Measurements from ENCODE around the gene RNF121. TPM values are rescaled to one million over a fixed set of nuclear protein-coding genes. Genes with fewer than 3 reads are reported as not detected.

RNF121 gene
- total and polyA plus RNA-seq, 12 donors: 13.3 to 49.3 (median 31.3) TPM

GRCh38 chr11:72010529-72011233 lies 81.8 kb downstream of the RNF121 start:
- Histone ChIP-seq H3K27ac (peak overlapping the region in 2 of 5 donors; percentile 12 to 58), H3K4me3 (no peak overlapping the region), H3K36me3 (replicated peaks in 1 of 2) (peaks cover 0 to 100% of the 10 kb centered on the region in 2 donors), H3K4me1 (replicated peaks in 1 of 2) (peaks cover 21% of the 10 kb centered on the region in 2 donors), H3K27me3 (no peaks in the 10 kb centered on the region), H3K9me3 (replicated peaks in 1 of 3) (no peaks in the 10 kb centered on the region)
- no peak for TF ChIP-seq CTCF (IDR thresholded peaks at IDR 0.05)
- no peak for TF ChIP-seq POLR2A (IDR thresholded peaks at IDR 0.05)
- peak in 3 of 7 donors; percentile 27 to 67 (median 34) for DNase-seq
- 77 to 82% (median 79%) methylated on average over 10 of the region's 10 CpGs for WGBS, 4 donors
- intact Hi-C loops (cut with DNase I): loop anchor here in 1 of 2 donors (10.0 kb wide), 1 partner anchor 224 kb away; no protein-coding TSS in a partner anchor

DNA sequence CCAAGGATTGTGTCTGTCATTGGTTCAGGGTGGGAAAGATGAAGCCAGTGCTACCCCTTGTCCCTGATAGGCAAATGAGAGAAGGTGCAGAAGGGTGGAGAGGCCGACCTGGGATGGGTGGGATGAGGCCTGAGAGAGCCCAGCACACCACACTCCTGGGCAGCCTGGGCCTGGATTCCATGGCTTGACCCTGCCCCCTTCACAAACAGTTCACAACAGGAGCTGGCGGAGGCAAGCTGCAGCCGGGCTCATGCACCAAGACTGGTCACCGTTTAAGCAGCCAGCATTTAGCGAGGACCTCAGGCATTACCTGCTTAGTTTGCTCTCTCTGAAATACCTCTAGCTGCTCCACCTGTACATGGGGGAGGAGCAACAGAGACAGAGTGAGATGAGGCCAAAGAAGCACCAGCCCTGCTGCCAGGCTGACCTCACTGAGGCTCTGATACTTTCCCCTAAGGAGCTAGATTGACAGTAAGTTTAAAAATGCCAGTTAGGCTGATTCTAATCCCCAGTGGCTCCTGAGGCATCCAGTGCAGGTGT lies 83.3 kb downstream of the RNF121 start:
- Histone ChIP-seq H3K9me3 (replicated peaks in 1 of 3) (no peaks in the 10 kb centered on the region), H3K27ac (peak overlapping the region in 3 of 5 donors; percentile 31 to 75 (median 58)), H3K4me3 (no peak overlapping the region), H3K4me1 (replicated peaks in 1 of 2) (peaks cover 21% of the 10 kb centered on the region in 2 donors), H3K27me3 (no peaks in the 10 kb centered on the region), H3K36me3 (replicated peaks in 1 of 2) (peaks cover 0 to 100% of the 10 kb centered on the region in 2 donors)
- intact Hi-C loops (cut with DNase I): loop anchor here in 1 of 2 donors (10.0 kb wide), 1 partner anchor 223 kb away; no protein-coding TSS in a partner anchor
- 67 to 81% (median 75%) methylated on average over 1 to 5 of the region's 5 CpGs for WGBS, 4 donors
- DNase-seq: peak in 1 of 7 donors; percentile 51
- TF ChIP-seq POLR2A (IDR thresholded peaks at IDR 0.05): no peak
- TF ChIP-seq CTCF (IDR thresholded peaks at IDR 0.05): no peak

- WGBS, 4 donors: 35 to 56% (median 43%) methylated on average over 19 to 33 of the region's 33 CpGs
- Histone ChIP-seq H3K27me3 (no peaks in the 10 kb centered on the region), H3K36me3 (replicated peaks in 1 of 2) (peaks cover 0 to 100% of the 10 kb centered on the region in 2 donors), H3K9me3 (replicated peaks in 1 of 3) (no peaks in the 10 kb centered on the region), H3K4me3 (no peak overlapping the region), H3K4me1 (replicated peaks in 1 of 2) (peaks cover 21% of the 10 kb centered on the region in 2 donors), H3K27ac (peak overlapping the region in 4 of 5 donors; percentile 21 to 75 (median 52))
- peak; percentile 62 to 85 (median 82) for DNase-seq
- peak in 1 of 2 donors; percentile 14 for TF ChIP-seq POLR2A (IDR thresholded peaks at IDR 0.05)
- TF ChIP-seq CTCF (IDR thresholded peaks at IDR 0.05): peak in 3 of 6 experiments; percentile 10 to 19 (median 18)
- intact Hi-C loops (cut with DNase I): loop anchor here in 1 of 2 donors (10.0 kb wide), 1 partner anchor 222 kb away; no protein-coding TSS in a partner anchor
Observed at GRCh38 chr11:72012897-72013721, 84.3 kb downstream of the RNF121 start.
